ENCODE data around the gene RGS13. TPM values are rescaled to one million over a fixed set of nuclear protein-coding genes. Genes with fewer than 3 reads are reported as not detected.

The RGS13 gene
- total and polyA plus RNA-seq, 2 donors (not counting 3 experiments of a cell fraction or from before 2014, with no cell fraction given) = not detected

DNA sequence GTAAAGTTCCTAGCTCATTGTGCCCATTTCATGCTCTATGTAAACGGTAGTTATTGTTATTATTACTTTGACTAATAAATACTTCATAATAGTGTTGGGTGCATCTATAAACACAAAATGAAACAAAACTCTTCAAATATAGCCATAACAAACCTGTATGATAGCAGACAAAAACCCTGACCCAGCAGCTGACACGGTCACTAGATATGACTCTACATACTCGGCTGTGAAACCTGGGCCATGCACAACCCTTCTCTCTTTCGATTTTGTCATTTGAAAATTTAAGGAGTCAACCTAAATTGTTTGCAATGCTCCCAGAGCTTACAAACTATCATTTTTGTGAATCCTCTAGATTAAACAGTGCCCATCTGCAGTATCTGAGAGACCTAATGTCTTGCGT is 8.0 kb upstream of the RGS13 start:
- dilution Hi-C loops (cut with MboI; ENCODE audit: extremely low pct_ligation_motif_present, low sequenced_read_pairs) (no loop called here), intact Hi-C loops (cut with micrococcal nuclease) (no loop called here)
- Histone ChIP-seq H3K4me2 (ENCODE audit: insufficient read depth, low read length) (no peak overlapping the region), H3K36me3 (ENCODE audit: control insufficient read depth in 2 of 2, extremely low read depth in 1 of 2, insufficient read depth in 2 of 2, low read length in 2 of 2) (no peaks in the 10 kb centered on the region), H3K4me1 (ENCODE audit: control insufficient read depth, extremely low read depth, insufficient read depth, low read length) (no peaks in the 10 kb centered on the region), H3K27ac (ENCODE audit: insufficient read depth, low read depth, low read length) (no peak overlapping the region), H3K9me3 (replicated peaks; ENCODE audit: control insufficient read depth, insufficient read depth, low read length) (no peaks in the 10 kb centered on the region), H3K4me3 (replicated peaks in 1 of 3; ENCODE audit: insufficient read depth in 1 of 3, low read depth in 1 of 3, low read length in 3 of 3) (no peak overlapping the region), H3K79me2 (ENCODE audit: control insufficient read depth, insufficient read depth, low read length) (no peaks in the 10 kb centered on the region), H3K9me1 (replicated peaks; ENCODE audit: control insufficient read depth, extremely low read depth, insufficient read depth, low read length) (no peaks in the 10 kb centered on the region), H4K20me1 (replicated peaks; ENCODE audit: control insufficient read depth, extremely low read depth, insufficient read depth, low read length) (no peaks in the 10 kb centered on the region), H3K27me3 (ENCODE audit: control insufficient read depth in 2 of 2, insufficient read depth in 2 of 2, low read length in 2 of 2) (no peaks in the 10 kb centered on the region), H3K9ac (replicated peaks; ENCODE audit: extremely low read depth, insufficient read depth, low read length) (no peak overlapping the region), H2AFZ (ENCODE audit: low read depth, low read length) (no peak overlapping the region)
- no peak for TF ChIP-seq JUN (IDR thresholded peaks at IDR 0.05; ENCODE audit: borderline replicate concordance, insufficient read depth, insufficient read length, low read depth)
- TF ChIP-seq POLR2A (IDR thresholded peaks at IDR 0.05; ENCODE audit: low read depth, low read length) = no peak
- TF ChIP-seq, protein P1, sequence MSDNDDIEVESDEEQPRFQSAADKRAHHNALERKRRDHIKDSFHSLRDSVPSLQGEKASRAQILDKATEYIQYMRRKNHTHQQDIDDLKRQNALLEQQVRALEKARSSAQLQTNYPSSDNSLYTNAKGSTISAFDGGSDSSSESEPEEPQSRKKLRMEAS (IDR thresholded peaks at IDR 0.05; ENCODE audit: insufficient read depth, insufficient read length) = no peak
- TF ChIP-seq, protein P2, sequence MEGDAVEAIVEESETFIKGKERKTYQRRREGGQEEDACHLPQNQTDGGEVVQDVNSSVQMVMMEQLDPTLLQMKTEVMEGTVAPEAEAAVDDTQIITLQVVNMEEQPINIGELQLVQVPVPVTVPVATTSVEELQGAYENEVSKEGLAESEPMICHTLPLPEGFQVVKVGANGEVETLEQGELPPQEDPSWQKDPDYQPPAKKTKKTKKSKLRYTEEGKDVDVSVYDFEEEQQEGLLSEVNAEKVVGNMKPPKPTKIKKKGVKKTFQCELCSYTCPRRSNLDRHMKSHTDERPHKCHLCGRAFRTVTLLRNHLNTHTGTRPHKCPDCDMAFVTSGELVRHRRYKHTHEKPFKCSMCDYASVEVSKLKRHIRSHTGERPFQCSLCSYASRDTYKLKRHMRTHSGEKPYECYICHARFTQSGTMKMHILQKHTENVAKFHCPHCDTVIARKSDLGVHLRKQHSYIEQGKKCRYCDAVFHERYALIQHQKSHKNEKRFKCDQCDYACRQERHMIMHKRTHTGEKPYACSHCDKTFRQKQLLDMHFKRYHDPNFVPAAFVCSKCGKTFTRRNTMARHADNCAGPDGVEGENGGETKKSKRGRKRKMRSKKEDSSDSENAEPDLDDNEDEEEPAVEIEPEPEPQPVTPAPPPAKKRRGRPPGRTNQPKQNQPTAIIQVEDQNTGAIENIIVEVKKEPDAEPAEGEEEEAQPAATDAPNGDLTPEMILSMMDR (IDR thresholded peaks at IDR 0.05; ENCODE audit: extremely low read depth in 1 of 2, insufficient read depth in 1 of 2, low read depth in 1 of 2, low read length in 2 of 2) = no peak
- no peak for TF ChIP-seq FOS (IDR thresholded peaks at IDR 0.05; ENCODE audit: borderline replicate concordance, insufficient read depth, low read length)
- TF ChIP-seq EZH2 (IDR thresholded peaks at IDR 0.05; ENCODE audit: borderline replicate concordance, low read depth, low read length, severe bottlenecking) = no peak
- no peak for TF ChIP-seq POLR2AphosphoS5 (IDR thresholded peaks at IDR 0.05; ENCODE audit: insufficient read depth, low read depth, low read length)
- TF ChIP-seq GATA2 (IDR thresholded peaks at IDR 0.05; ENCODE audit: insufficient read depth, insufficient read length, low read depth, low read length) = no peak
- TF ChIP-seq MYC (IDR thresholded peaks at IDR 0.05; ENCODE audit: low read depth, low read length) = no peak
- ChIA-PET CTCF (interaction anchor here (1.6 kb wide), 1 partner anchor 16 kb away, joined by 3 read pairs; no protein-coding TSS in a partner anchor), POLR2A (no interaction called here)
- no TSS peak for BruUV-seq (replicated peaks)
- DNase-seq (ENCODE audit: low read depth, low spot score) (no peak), FAIRE-seq (no peak)

All from endothelial cell of umbilical vein (primary cell).